GM18867 (cell line): ENCODE data around the gene RAX2.
"Not testable (repeated sequence)": the region's sequence is repeated elsewhere in the genome, so short reads cannot be mapped to it uniquely, and the experiment has no call there.

Source experiments
- ATAC-seq: cut with Tn5 transposase; IDR thresholded peaks from one replicate; pipeline ENCODE4 v1.9.1; 2021; ENCODE audit warnings: mild to moderate bottlenecking, moderate library complexity; ENCODE audit not compliant: unreplicated experiment

RAX2 gene

GRCh38 chr19:3771906-3772455 lies at the start of gene RAX2:
Gene RAX2 (minus strand): TSS chr19:3772228. CDS start chr19:3771742, 486 bp downstream.
- ATAC-seq, result no peak

GRCh38 chr19:3821156-3821555 lies 49.1 kb upstream of the RAX2 start:
- no peak for ATAC-seq

GRCh38 chr19:3819989-3820388 lies 48.0 kb upstream of the RAX2 start:
- ATAC-seq, result no peak

- no peak for ATAC-seq
Observed at GRCh38 chr19:3818918-3819317, 46.9 kb upstream of the RAX2 start.

GRCh38 chr19:3818466-3818865 lies 46.4 kb upstream of the RAX2 start:
- no peak for ATAC-seq

GRCh38 chr19:3817761-3818160 lies 45.7 kb upstream of the RAX2 start:
- ATAC-seq, result no peak

- no peak for ATAC-seq
Observed at GRCh38 chr19:3816566-3817218, 44.7 kb upstream of the RAX2 start.

GRCh38 chr19:3816148-3816547 lies 44.1 kb upstream of the RAX2 start:
- ATAC-seq, result not testable (repeated sequence)

- no peak for ATAC-seq
Observed at GRCh38 chr19:3814648-3815047, 42.6 kb upstream of the RAX2 start.

- ATAC-seq, result no peak
Observed at GRCh38 chr19:3813473-3814392, 41.7 kb upstream of the RAX2 start.

- ATAC-seq, result no peak
Observed at GRCh38 chr19:3810708-3811355, 38.8 kb upstream of the RAX2 start.

GRCh38 chr19:3809881-3810707 lies 38.1 kb upstream of the RAX2 start:
- ATAC-seq, result no peak

- no peak for ATAC-seq
Observed at GRCh38 chr19:3808420-3809143, 36.6 kb upstream of the RAX2 start.

- ATAC-seq, result no peak
Observed at GRCh38 chr19:3807574-3808354, 35.7 kb upstream of the RAX2 start.

- no peak for ATAC-seq
Observed at GRCh38 chr19:3807131-3807480, 35.1 kb upstream of the RAX2 start.

- ATAC-seq, result no peak
Observed at GRCh38 chr19:3805859-3806258, 33.8 kb upstream of the RAX2 start.

- no peak for ATAC-seq
Observed at GRCh38 chr19:3804429-3804828, 32.4 kb upstream of the RAX2 start.

GRCh38 chr19:3803986-3804385 lies 32.0 kb upstream of the RAX2 start:
- no peak for ATAC-seq
